CD14-positive monocyte (primary cell): Measurements from ENCODE around the gene DIAPH1. TPM values are rescaled to one million over a fixed set of nuclear protein-coding genes. Genes with fewer than 3 reads are reported as not detected.

ENCODE experiments used
- DNase-seq, 3 donors: peaks; one replicate each; pipeline ENCODE4 v3.0.0-alpha.2; 2011 to 2022
- H2AFZ ChIP-seq: 2 replicates; pipeline ENCODE4 v1.6.0; 2012; ENCODE audit warnings: mild to moderate bottlenecking, low read depth, low read length, inconsistent platforms; ENCODE audit not compliant: insufficient read depth, poor library complexity, severe bottlenecking
- H3K27ac ChIP-seq, 2 donors: 1 replicate in 1 of 2; 2 replicates in 1 of 2; pipeline ENCODE4 v1.5.1; 2012 to 2013; ENCODE audit warnings: low read length in 2 of 2, control low read depth in 1 of 2, inconsistent platforms in 1 of 2, low read depth in 1 of 2, mild to moderate bottlenecking in 1 of 2
- H3K27me3 ChIP-seq, 2 donors: one replicate each; pipeline versions ENCODE4 v1.6.0 to v1.6.1; 2011 to 2013; ENCODE audit warnings: low read length in 2 of 2; ENCODE audit not compliant: control insufficient read depth in 2 of 2, insufficient read depth in 2 of 2
- H3K36me3 ChIP-seq, 2 donors: replicated peaks in 1 of 2; 1 replicate in 1 of 2; 2 replicates in 1 of 2; pipeline versions ENCODE4 v1.5.1 to v1.6.1; 2012 to 2013; ENCODE audit warnings: low read length in 2 of 2, control low read depth in 1 of 2, inconsistent platforms in 1 of 2, mild to moderate bottlenecking in 1 of 2; ENCODE audit not compliant: insufficient read depth in 2 of 2, control insufficient read depth in 1 of 2
- H3K4me1 ChIP-seq, 2 donors: 1 replicate in 1 of 2; 2 replicates in 1 of 2; pipeline versions ENCODE4 v1.5.1 to v1.6.1; 2012 to 2013; ENCODE audit warnings: low read length in 2 of 2, control low read depth in 1 of 2, inconsistent platforms in 1 of 2, mild to moderate bottlenecking in 1 of 2, moderate library complexity in 1 of 2; ENCODE audit not compliant: insufficient read depth in 2 of 2, control insufficient read depth in 1 of 2
- H3K4me2 ChIP-seq: replicated peaks from 2 replicates; pipeline ENCODE3; 2012; ENCODE audit warnings: low read length, moderate library complexity, mild to moderate bottlenecking; ENCODE audit not compliant: poor library complexity, severe bottlenecking; ENCODE audit errors: extremely low read depth
- H3K4me3 ChIP-seq, 3 experiments: fragments of 200-600 bp in 1 of 3; sonication (generic) in 1 of 3; replicated peaks in 1 of 3; 1 replicate in 2 of 3; 2 replicates in 1 of 3; pipeline ENCODE4 v1.5.1; 2011 to 2013; ENCODE audit warnings: low read length in 3 of 3, mild to moderate bottlenecking in 3 of 3, control low read depth in 2 of 3, low read depth in 2 of 3, inconsistent platforms in 1 of 3, moderate library complexity in 1 of 3
- H3K79me2 ChIP-seq: 2 replicates; pipeline ENCODE4 v1.6.0; 2012; ENCODE audit warnings: mild to moderate bottlenecking, control low read depth, inconsistent platforms, low read length, moderate library complexity; ENCODE audit not compliant: insufficient read depth
- H3K9ac ChIP-seq: 2 replicates; pipeline ENCODE4 v1.6.0; 2017; ENCODE audit warnings: low read length, mild to moderate bottlenecking; ENCODE audit not compliant: insufficient read depth, poor library complexity, severe bottlenecking
- H3K9me3 ChIP-seq, 2 donors: replicated peaks in 1 of 2; 1 replicate in 1 of 2; 2 replicates in 1 of 2; pipeline versions ENCODE4 v1.5.1 to v1.6.1; 2012 to 2013; ENCODE audit warnings: low read length in 2 of 2, control low read depth in 1 of 2; ENCODE audit not compliant: control insufficient read depth in 1 of 2, insufficient read depth in 1 of 2
- H4K20me1 ChIP-seq: 2 replicates; pipeline ENCODE4 v1.6.0; 2012; ENCODE audit warnings: mild to moderate bottlenecking, low read length, control low read depth, moderate library complexity; ENCODE audit not compliant: insufficient read depth
- H3K27ac Mint-ChIP-seq, 7 donors: one replicate each; pipeline ENCODE4 v1.8.0; 2020; ENCODE audit warnings: mild to moderate bottlenecking in 7 of 7, mixed read lengths in 7 of 7, moderate library complexity in 6 of 7, inconsistent platforms in 2 of 7
- H3K27me3 Mint-ChIP-seq, 3 donors: one replicate each; pipeline ENCODE4 v1.8.0; 2021 to 2022; ENCODE audit warnings: low read depth in 3 of 3, mild to moderate bottlenecking in 3 of 3, mixed read lengths in 3 of 3, moderate library complexity in 3 of 3, inconsistent platforms in 1 of 3
- H3K36me3 Mint-ChIP-seq, 2 donors: one replicate each; pipeline ENCODE4 v1.8.0; 2020; ENCODE audit warnings: mixed read lengths in 2 of 2, inconsistent platforms in 1 of 2, mild to moderate bottlenecking in 1 of 2
- H3K4me1 Mint-ChIP-seq: one replicate; pipeline ENCODE4 v1.8.0; 2020; ENCODE audit warnings: mild to moderate bottlenecking, mixed read lengths
- H3K4me3 Mint-ChIP-seq, 2 donors: one replicate each; pipeline ENCODE4 v1.8.0; 2020; ENCODE audit warnings: mild to moderate bottlenecking in 2 of 2, mixed read lengths in 2 of 2, moderate library complexity in 1 of 2
- H3K9me3 Mint-ChIP-seq, 7 donors: one replicate each; pipeline ENCODE4 v1.8.0; 2020 to 2022; ENCODE audit warnings: mixed read lengths in 7 of 7, mild to moderate bottlenecking in 6 of 7, moderate library complexity in 6 of 7, inconsistent platforms in 2 of 7
- CTCF ChIP-seq: fragments of 200-600 bp; IDR thresholded peaks from one replicate; pipeline ENCODE4 v1.8.0; 2022; ENCODE audit warnings: antibody characterized with exemption, mild to moderate bottlenecking
- WGBS: methylation state at CpG from one replicate; pipeline ENCODE4 v1.1.5; 2013; ENCODE audit warnings: missing lambda C conversion rate; ENCODE audit not compliant: insufficient coverage; 5-methylcytosine and 5-hydroxymethylcytosine counted together
- intact Hi-C, 2 donors: fragments of 100-400 bp; cut with micrococcal nuclease; formaldehyde crosslinking; loops; one replicate each; pipeline versions ENCODE4 v1.15.0 to v1.15.1; 2023
- polyA plus RNA-seq, 3 donors: library from polyadenylated mRNA; depleted of rRNA in 1 of 3; unstranded in 2 of 3; stranded (reverse) in 1 of 3; fragments of 300-500 nt in 2 of 3; fragments of >200 nt in 1 of 3; fragmentation: Illumina TruSeq in 2 of 3; gene quantifications; 1 replicate in 2 of 3; 2 replicates in 1 of 3; pipeline ENCODE4 v1.2.3, GENCODE V29; 2012 to 2021

Gene DIAPH1
- polyA plus RNA-seq, 3 donors = 60.2 to 140 (median 98.6) TPM

GRCh38 chr5:141501761-141502160 lies 117.0 kb downstream of the DIAPH1 start:
- H2AFZ ChIP-seq = no peak overlapping the region
- H3K9me3 ChIP-seq = no peaks in the 10 kb centered on the region
- peaks cover 0 to 3% of the 10 kb centered on the region in 2 donors for H3K27me3 ChIP-seq
- H3K79me2 ChIP-seq = no peaks in the 10 kb centered on the region
- H3K4me3 ChIP-seq = no peak overlapping the region
- no peaks in the 10 kb centered on the region for H3K4me1 Mint-ChIP-seq
- H3K4me1 ChIP-seq = no peaks in the 10 kb centered on the region
- TF ChIP-seq CTCF = no peak
- H3K4me2 ChIP-seq = no peak overlapping the region
- DNase-seq = no peak
- intact Hi-C loops = no loop called here
- no peaks in the 10 kb centered on the region for H3K36me3 Mint-ChIP-seq
- WGBS = 100% methylated on average over 3 of the region's 7 CpGs
- H3K9me3 Mint-ChIP-seq = peaks cover 0 to 2% (median 0%) of the 10 kb centered on the region in 7 donors
- no peak overlapping the region for H3K27ac ChIP-seq
- no peak overlapping the region for H3K4me3 Mint-ChIP-seq
- no peak overlapping the region for H3K9ac ChIP-seq
- no peaks in the 10 kb centered on the region for H4K20me1 ChIP-seq
- H3K27me3 Mint-ChIP-seq = peaks cover 9 to 26% (median 17%) of the 10 kb centered on the region in 3 donors
- peak overlapping the region in 2 of 7 donors; percentile 15 to 66 for H3K27ac Mint-ChIP-seq
- H3K36me3 ChIP-seq = no peaks in the 10 kb centered on the region

GRCh38 chr5:141496038-141496437 lies 122.8 kb downstream of the DIAPH1 start:
- peaks cover 27 to 59% of the 10 kb centered on the region in 2 donors for H3K27me3 ChIP-seq
- Mint-ChIP-seq H3K9me3 (peaks cover 0 to 17% (median 5%) of the 10 kb centered on the region in 7 donors), H3K27ac (peak overlapping the region in 1 of 7 donors; percentile 27), H3K4me3 (peak overlapping the region in 1 of 2 donors; percentile 1), H3K4me1 (peaks cover 14% of the 10 kb centered on the region), H3K27me3 (peaks cover 58 to 74% (median 58%) of the 10 kb centered on the region in 3 donors), H3K36me3 (no peaks in the 10 kb centered on the region)
- H2AFZ ChIP-seq = no peak overlapping the region
- H3K4me3 ChIP-seq = no peak overlapping the region
- H3K79me2 ChIP-seq = no peaks in the 10 kb centered on the region
- H3K9ac ChIP-seq = no peak overlapping the region
- no peak overlapping the region for H3K4me2 ChIP-seq
- no peak overlapping the region for H3K27ac ChIP-seq
- H4K20me1 ChIP-seq = no peaks in the 10 kb centered on the region
- no CpG with 5 or more reads among the region's 4 CpGs for WGBS
- H3K4me1 ChIP-seq = peaks cover 13 to 15% of the 10 kb centered on the region in 2 donors
- intact Hi-C loops = no loop called here
- no peak for TF ChIP-seq CTCF
- H3K36me3 ChIP-seq = no peaks in the 10 kb centered on the region
- no peak for DNase-seq
- H3K9me3 ChIP-seq = peaks cover 3 to 22% of the 10 kb centered on the region in 2 donors
